ENCODE data around the gene XRN2. TPM values are rescaled to one million over a fixed set of nuclear protein-coding genes. Genes with fewer than 3 reads are reported as not detected.

XRN2 gene
- total RNA-seq, 1 donor from 2014 or later = 87.7 TPM

- Mint-ChIP-seq H3K36me3 (ENCODE audit: low read depth) (no peaks in the 10 kb centered on the region), H3K4me3 (ENCODE audit: low read depth) (no peak overlapping the region), H3K4me1 (ENCODE audit: low read depth) (no peaks in the 10 kb centered on the region), H3K27ac (no peak overlapping the region), H3K27me3 (ENCODE audit: low read depth) (peaks cover 8% of the 10 kb centered on the region), H3K9me3 (no peaks in the 10 kb centered on the region)
- intact Hi-C loops (cut with micrococcal nuclease) = no loop called here
- DNase-seq (ENCODE audit: low spot score) = no peak
These were observed 29.3 kb upstream of the XRN2 start for GRCh38 chr20:21273755-21274386.

GRCh38 chr20:21278829-21279228 lies 24.3 kb upstream of the XRN2 start:
- Mint-ChIP-seq H3K36me3 (ENCODE audit: low read depth) (no peaks in the 10 kb centered on the region), H3K4me1 (ENCODE audit: low read depth) (peaks cover 9% of the 10 kb centered on the region), H3K4me3 (ENCODE audit: low read depth) (no peak overlapping the region), H3K27ac (no peak overlapping the region), H3K27me3 (ENCODE audit: low read depth) (peaks cover 6% of the 10 kb centered on the region), H3K9me3 (no peaks in the 10 kb centered on the region)
- DNase-seq (ENCODE audit: low spot score) = no peak
- intact Hi-C loops (cut with micrococcal nuclease) = no loop called here

GRCh38 chr20:21279706-21280521 lies 23.2 kb upstream of the XRN2 start:
- H3K36me3 Mint-ChIP-seq (ENCODE audit: low read depth) = no peaks in the 10 kb centered on the region
- DNase-seq (ENCODE audit: low spot score) = no peak
- no peak overlapping the region for H3K27ac Mint-ChIP-seq
- intact Hi-C loops (cut with micrococcal nuclease) = no loop called here
- peaks cover 6% of the 10 kb centered on the region for H3K27me3 Mint-ChIP-seq (ENCODE audit: low read depth)
- no peaks in the 10 kb centered on the region for H3K9me3 Mint-ChIP-seq
- H3K4me1 Mint-ChIP-seq (ENCODE audit: low read depth) = peaks cover 9% of the 10 kb centered on the region
- no peak overlapping the region for H3K4me3 Mint-ChIP-seq (ENCODE audit: low read depth)

- Mint-ChIP-seq H3K9me3 (no peaks in the 10 kb centered on the region), H3K27me3 (ENCODE audit: low read depth) (peaks cover 6% of the 10 kb centered on the region), H3K36me3 (ENCODE audit: low read depth) (no peaks in the 10 kb centered on the region), H3K4me1 (ENCODE audit: low read depth) (peaks cover 9% of the 10 kb centered on the region), H3K27ac (no peak overlapping the region), H3K4me3 (ENCODE audit: low read depth) (no peak overlapping the region)
- DNase-seq (ENCODE audit: low spot score) = no peak
- intact Hi-C loops (cut with micrococcal nuclease) = no loop called here
These were observed 22.6 kb upstream of the XRN2 start for GRCh38 chr20:21280522-21281016.

- Mint-ChIP-seq H3K27me3 (ENCODE audit: low read depth) (peaks cover 13% of the 10 kb centered on the region), H3K36me3 (ENCODE audit: low read depth) (no peaks in the 10 kb centered on the region), H3K9me3 (no peaks in the 10 kb centered on the region), H3K4me3 (ENCODE audit: low read depth) (no peak overlapping the region), H3K4me1 (ENCODE audit: low read depth) (no peaks in the 10 kb centered on the region), H3K27ac (no peak overlapping the region)
- intact Hi-C loops (cut with micrococcal nuclease) = no loop called here
- DNase-seq (ENCODE audit: low spot score) = no peak
These were observed 16.4 kb upstream of the XRN2 start for GRCh38 chr20:21286775-21287174.

GRCh38 chr20:21288587-21289370 lies 14.4 kb upstream of the XRN2 start:
- H3K27me3 Mint-ChIP-seq (ENCODE audit: low read depth) = peaks cover 13% of the 10 kb centered on the region
- DNase-seq (ENCODE audit: low spot score) = no peak
- H3K4me3 Mint-ChIP-seq (ENCODE audit: low read depth) = no peak overlapping the region
- no peaks in the 10 kb centered on the region for H3K4me1 Mint-ChIP-seq (ENCODE audit: low read depth)
- intact Hi-C loops (cut with micrococcal nuclease) = no loop called here
- H3K27ac Mint-ChIP-seq = no peak overlapping the region
- no peaks in the 10 kb centered on the region for H3K36me3 Mint-ChIP-seq (ENCODE audit: low read depth)
- no peaks in the 10 kb centered on the region for H3K9me3 Mint-ChIP-seq

- intact Hi-C loops (cut with micrococcal nuclease) = no loop called here
- H3K4me1 Mint-ChIP-seq (ENCODE audit: low read depth) = no peaks in the 10 kb centered on the region
- no peaks in the 10 kb centered on the region for H3K9me3 Mint-ChIP-seq
- DNase-seq (ENCODE audit: low spot score) = no peak
- H3K27me3 Mint-ChIP-seq (ENCODE audit: low read depth) = peaks cover 13% of the 10 kb centered on the region
- no peaks in the 10 kb centered on the region for H3K36me3 Mint-ChIP-seq (ENCODE audit: low read depth)
- no peak overlapping the region for H3K27ac Mint-ChIP-seq
- H3K4me3 Mint-ChIP-seq (ENCODE audit: low read depth) = no peak overlapping the region
These were observed 13.5 kb upstream of the XRN2 start for GRCh38 chr20:21289651-21290050.

GRCh38 chr20:21291026-21291425 lies 12.1 kb upstream of the XRN2 start:
- Mint-ChIP-seq H3K4me1 (ENCODE audit: low read depth) (no peaks in the 10 kb centered on the region), H3K36me3 (ENCODE audit: low read depth) (no peaks in the 10 kb centered on the region), H3K4me3 (ENCODE audit: low read depth) (no peak overlapping the region), H3K9me3 (no peaks in the 10 kb centered on the region), H3K27me3 (ENCODE audit: low read depth) (peaks cover 13% of the 10 kb centered on the region), H3K27ac (no peak overlapping the region)
- no peak for DNase-seq (ENCODE audit: low spot score)
- intact Hi-C loops (cut with micrococcal nuclease) = no loop called here

- Mint-ChIP-seq H3K36me3 (ENCODE audit: low read depth) (no peaks in the 10 kb centered on the region), H3K4me1 (ENCODE audit: low read depth) (peaks cover 8% of the 10 kb centered on the region), H3K27me3 (ENCODE audit: low read depth) (peaks cover 6% of the 10 kb centered on the region), H3K27ac (no peak overlapping the region), H3K9me3 (no peaks in the 10 kb centered on the region), H3K4me3 (ENCODE audit: low read depth) (no peak overlapping the region)
- intact Hi-C loops (cut with micrococcal nuclease) = no loop called here
- DNase-seq (ENCODE audit: low spot score) = no peak
These were observed 8.4 kb upstream of the XRN2 start for GRCh38 chr20:21294755-21295154.

GRCh38 chr20:21301940-21302663 lies 1.0 kb upstream of the XRN2 start:
- Mint-ChIP-seq H3K9me3 (no peaks in the 10 kb centered on the region), H3K4me1 (ENCODE audit: low read depth) (peaks cover 31% of the 10 kb centered on the region), H3K4me3 (ENCODE audit: low read depth) (peak overlapping the region; percentile 97), H3K27ac (peak overlapping the region; percentile 31), H3K36me3 (ENCODE audit: low read depth) (peaks cover 27% of the 10 kb centered on the region), H3K27me3 (ENCODE audit: low read depth) (no peaks in the 10 kb centered on the region)
- DNase-seq (ENCODE audit: low spot score) = no peak
- intact Hi-C loops (cut with micrococcal nuclease) = loop anchor here (2.0 to 5.0 kb wide), 2 partner anchors 51 to 60 kb away; no protein-coding TSS in a partner anchor

GRCh38 chr20:21302664-21303060 lies 469 bp upstream of the XRN2 start:
- DNase-seq (ENCODE audit: low spot score) = no peak
- intact Hi-C loops (cut with micrococcal nuclease) = loop anchor here (1.0 to 5.0 kb wide), 4 partner anchors 52 to 176 kb away; partner anchors contain the start of gene KIZ
- Mint-ChIP-seq H3K4me3 (ENCODE audit: low read depth) (peak overlapping the region; percentile 97), H3K27ac (peak overlapping the region; percentile 31), H3K4me1 (ENCODE audit: low read depth) (peaks cover 31% of the 10 kb centered on the region), H3K27me3 (ENCODE audit: low read depth) (no peaks in the 10 kb centered on the region), H3K9me3 (no peaks in the 10 kb centered on the region), H3K36me3 (ENCODE audit: low read depth) (peaks cover 32% of the 10 kb centered on the region)

Data from activated T-helper 2 cell treated with anti-CD3 and anti-CD28 coated beads, Interferon-gamma antibody, Interleukin-2, Interleukin-4, amounts not matched to agents 10 μg/mL and 5 μg/mL and 100 μg/mL, durations not matched to agents 14 hours and 24 hours and 36 hours (primary cell).